HG02610 (cell line): ENCODE results near the gene CDH23.

Experiments used
- ATAC-seq: cut with Tn5 transposase; IDR thresholded peaks from one replicate; pipeline ENCODE4 v1.9.1; 2021; ENCODE audit warnings: mild to moderate bottlenecking, moderate library complexity; ENCODE audit not compliant: unreplicated experiment

CDH23 gene

GRCh38 chr10:71577345-71577744, 180.6 kb downstream of the CDH23 start:
- no peak for ATAC-seq

- no peak for ATAC-seq
Observed at GRCh38 chr10:71578069-71578468, 181.3 kb downstream of the CDH23 start.

- ATAC-seq: no peak
Observed at GRCh38 chr10:71579668-71580067, 182.9 kb downstream of the CDH23 start.

- no peak for ATAC-seq
Observed at GRCh38 chr10:71580415-71580814, 183.7 kb downstream of the CDH23 start.

- ATAC-seq: no peak
Observed at GRCh38 chr10:71580926-71581325, 184.2 kb downstream of the CDH23 start.

GRCh38 chr10:71581376-71581775, 184.7 kb downstream of the CDH23 start:
- ATAC-seq: no peak

- ATAC-seq: no peak
Observed at GRCh38 chr10:71582019-71582418, 185.3 kb downstream of the CDH23 start.

- no peak for ATAC-seq
Observed at GRCh38 chr10:71582506-71583475, 186.1 kb downstream of the CDH23 start.

GRCh38 chr10:71584461-71584860, 187.7 kb downstream of the CDH23 start:
- ATAC-seq: no peak

- no peak for ATAC-seq
Observed at GRCh38 chr10:71584902-71585563, 188.3 kb downstream of the CDH23 start.

- ATAC-seq: no peak
Observed at GRCh38 chr10:71585564-71586290, 189.0 kb downstream of the CDH23 start.

GRCh38 chr10:71587941-71588573, 191.3 kb downstream of the CDH23 start:
- no peak for ATAC-seq

- no peak for ATAC-seq
Observed at GRCh38 chr10:71588685-71589084, 192.0 kb downstream of the CDH23 start.

- ATAC-seq: no peak
Observed at GRCh38 chr10:71589617-71590551, 193.2 kb downstream of the CDH23 start.

GRCh38 chr10:71590781-71591350, 194.1 kb downstream of the CDH23 start:
- no peak for ATAC-seq

GRCh38 chr10:71594934-71595571, 198.3 kb downstream of the CDH23 start:
- no peak for ATAC-seq

- no peak for ATAC-seq
Observed at GRCh38 chr10:71595649-71596048, 198.9 kb downstream of the CDH23 start.

- no peak for ATAC-seq
Observed at GRCh38 chr10:71596127-71596526, 199.4 kb downstream of the CDH23 start.

GRCh38 chr10:71596759-71597158, 200.0 kb downstream of the CDH23 start:
- no peak for ATAC-seq
